Activated CD4-positive, alpha-beta memory T cell treated with anti-CD3 and anti-CD28 coated beads for 36 hours (primary cell): Measurements from ENCODE around the gene ZNF543. TPM values are rescaled to one million over a fixed set of nuclear protein-coding genes. Genes with fewer than 3 reads are reported as not detected.

Experiments used
- CTCF ChIA-PET: fragments of 350-600 bp; sonication (Branson Sonifier 250); formaldehyde crosslinking; loops from one replicate; lab custom pipeline; 2021; ENCODE audit warnings: antibody characterized with exemption, inconsistent platforms; lab: Charles Lee
- POLR2A ChIA-PET: fragments of 350-600 bp; sonication (Branson Sonifier 250); formaldehyde crosslinking; loops from one replicate; lab custom pipeline; 2021; ENCODE audit warnings: antibody characterized with exemption; lab: Charles Lee
- DNase-seq: peaks from one replicate; pipeline ENCODE4 v3.0.0-alpha.2; 2020
- H3K27ac Mint-ChIP-seq: one replicate; pipeline ENCODE4 v1.8.0; 2021; ENCODE audit warnings: mixed read lengths
- H3K27me3 Mint-ChIP-seq: one replicate; pipeline ENCODE4 v1.8.0; 2021; ENCODE audit warnings: mixed read lengths
- H3K36me3 Mint-ChIP-seq: one replicate; pipeline ENCODE4 v1.8.0; 2021; ENCODE audit warnings: mixed read lengths
- H3K4me1 Mint-ChIP-seq: one replicate; pipeline ENCODE4 v1.8.0; 2021; ENCODE audit warnings: low read depth, mixed read lengths
- H3K4me3 Mint-ChIP-seq: one replicate; pipeline ENCODE4 v1.8.0; 2021; ENCODE audit warnings: mild to moderate bottlenecking, mixed read lengths
- H3K9me3 Mint-ChIP-seq: one replicate; pipeline ENCODE4 v1.8.0; 2021; ENCODE audit warnings: mixed read lengths
- intact Hi-C: fragments of 100-400 bp; cut with micrococcal nuclease; formaldehyde crosslinking; loops from one replicate; pipeline ENCODE4 v1.15.1; 2023
- total RNA-seq, 2 experiments: library from RNA; stranded (reverse); gene quantifications; one replicate each; pipeline ENCODE4 v1.2.3, GENCODE V29; 2021

The ZNF543 gene
- total RNA-seq, 2 experiments from 2014 or later = 4.0 to 4.3 TPM

DNA sequence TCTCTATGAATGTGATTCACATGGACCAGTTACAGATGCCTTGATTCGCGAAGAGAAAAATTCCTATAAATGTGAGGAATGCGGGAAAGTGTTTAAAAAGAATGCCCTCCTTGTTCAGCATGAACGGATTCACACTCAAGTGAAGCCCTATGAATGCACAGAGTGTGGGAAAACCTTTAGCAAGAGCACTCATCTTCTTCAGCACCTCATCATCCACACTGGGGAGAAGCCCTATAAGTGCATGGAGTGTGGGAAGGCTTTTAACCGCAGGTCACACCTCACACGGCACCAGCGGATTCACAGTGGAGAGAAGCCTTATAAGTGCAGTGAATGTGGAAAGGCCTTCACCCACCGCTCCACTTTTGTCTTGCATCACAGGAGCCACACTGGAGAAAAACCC is 7.7 kb downstream of the ZNF543 start:
- H3K4me1 Mint-ChIP-seq = no peaks in the 10 kb centered on the region
- H3K36me3 Mint-ChIP-seq = peaks cover 75% of the 10 kb centered on the region
- no peak overlapping the region for H3K27ac Mint-ChIP-seq
- H3K4me3 Mint-ChIP-seq = no peak overlapping the region
- ChIA-PET CTCF (no interaction called here), POLR2A (no interaction called here)
- H3K27me3 Mint-ChIP-seq = no peaks in the 10 kb centered on the region
- peaks cover 78% of the 10 kb centered on the region for H3K9me3 Mint-ChIP-seq
- DNase-seq = no peak
- intact Hi-C loops = no loop called here

DNA sequence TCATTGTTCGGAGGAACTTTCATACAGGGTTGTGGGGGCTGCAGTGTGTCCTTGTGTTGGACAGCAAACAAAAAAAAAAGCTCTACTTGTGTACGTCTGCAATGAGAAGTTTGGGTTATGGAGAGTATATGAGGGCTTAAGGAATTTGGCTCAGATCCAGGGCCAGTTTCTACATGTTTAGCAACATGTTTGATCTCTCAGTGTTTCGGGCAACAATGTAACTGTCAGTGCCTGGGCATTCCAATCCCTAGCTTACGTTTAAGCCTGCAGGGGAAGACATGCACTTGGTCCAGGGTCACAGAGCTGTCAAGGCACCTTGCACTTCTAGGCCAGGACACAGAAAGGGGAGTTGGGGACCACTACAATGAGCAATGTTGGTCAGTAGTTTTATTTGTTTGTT is 13.9 kb downstream of the ZNF543 start:
- no peaks in the 10 kb centered on the region for H3K4me1 Mint-ChIP-seq
- POLR2A ChIA-PET = no interaction called here
- intact Hi-C loops = no loop called here
- no peak for DNase-seq
- H3K9me3 Mint-ChIP-seq = peaks cover 58% of the 10 kb centered on the region
- H3K36me3 Mint-ChIP-seq = peaks cover 40% of the 10 kb centered on the region
- H3K4me3 Mint-ChIP-seq = no peak overlapping the region
- H3K27me3 Mint-ChIP-seq = no peaks in the 10 kb centered on the region
- no peak overlapping the region for H3K27ac Mint-ChIP-seq
- CTCF ChIA-PET = no interaction called here

DNA sequence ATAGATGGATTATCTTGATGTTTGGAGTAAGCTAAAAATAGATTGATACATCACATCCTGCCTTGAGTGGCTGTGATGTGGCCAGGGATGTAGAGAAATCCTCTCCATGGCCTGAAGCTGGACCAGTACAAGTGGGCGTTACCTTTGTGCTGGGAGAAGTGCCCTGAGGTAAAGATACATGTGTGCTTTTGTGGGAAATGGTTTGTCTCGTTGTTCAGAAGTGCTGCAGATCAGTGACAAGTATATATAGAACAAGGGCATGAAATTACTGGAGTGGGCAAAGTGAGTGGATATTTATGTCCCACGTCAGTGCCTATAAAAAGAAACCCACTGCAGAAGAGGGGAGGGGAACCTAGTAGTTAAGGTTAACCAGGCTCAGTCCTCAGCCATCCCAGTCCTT is 18.6 kb downstream of the ZNF543 start:
- Mint-ChIP-seq H3K4me3 (no peak overlapping the region), H3K27me3 (no peaks in the 10 kb centered on the region), H3K9me3 (peaks cover 38% of the 10 kb centered on the region), H3K27ac (no peak overlapping the region), H3K4me1 (no peaks in the 10 kb centered on the region), H3K36me3 (peaks cover 23% of the 10 kb centered on the region)
- POLR2A ChIA-PET = no interaction called here
- CTCF ChIA-PET = interaction anchor here (0.6 kb wide), 1 partner anchor 164 kb away, joined by 5 read pairs; no protein-coding TSS in a partner anchor
- no peak for DNase-seq
- intact Hi-C loops = no loop called here

DNA sequence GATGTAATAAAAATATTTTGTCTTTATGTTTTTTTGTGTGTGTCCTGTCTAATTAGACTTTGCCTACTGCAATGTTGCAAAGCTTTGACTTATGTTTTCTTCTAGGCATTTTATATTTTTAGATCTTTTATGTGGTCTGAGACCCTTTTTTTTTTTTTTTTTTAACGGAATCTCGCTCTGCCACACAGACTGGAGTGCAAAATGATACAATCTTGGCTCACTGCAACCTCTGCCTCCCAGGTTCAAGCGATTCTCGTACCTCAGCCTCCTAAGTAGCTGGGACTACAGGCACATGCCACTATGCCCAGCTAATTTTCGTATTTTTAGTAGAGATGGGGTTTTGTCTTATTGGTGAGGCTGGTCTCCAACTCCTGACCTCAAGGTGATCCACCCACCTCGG is 22.3 kb downstream of the ZNF543 start:
- peaks cover 20% of the 10 kb centered on the region for H3K9me3 Mint-ChIP-seq
- intact Hi-C loops = no loop called here
- H3K4me3 Mint-ChIP-seq = no peak overlapping the region
- H3K36me3 Mint-ChIP-seq = peaks cover 7% of the 10 kb centered on the region
- H3K4me1 Mint-ChIP-seq = no peaks in the 10 kb centered on the region
- ChIA-PET CTCF (no interaction called here), POLR2A (no interaction called here)
- H3K27me3 Mint-ChIP-seq = peaks cover 3% of the 10 kb centered on the region
- DNase-seq = no peak
- H3K27ac Mint-ChIP-seq = no peak overlapping the region

DNA sequence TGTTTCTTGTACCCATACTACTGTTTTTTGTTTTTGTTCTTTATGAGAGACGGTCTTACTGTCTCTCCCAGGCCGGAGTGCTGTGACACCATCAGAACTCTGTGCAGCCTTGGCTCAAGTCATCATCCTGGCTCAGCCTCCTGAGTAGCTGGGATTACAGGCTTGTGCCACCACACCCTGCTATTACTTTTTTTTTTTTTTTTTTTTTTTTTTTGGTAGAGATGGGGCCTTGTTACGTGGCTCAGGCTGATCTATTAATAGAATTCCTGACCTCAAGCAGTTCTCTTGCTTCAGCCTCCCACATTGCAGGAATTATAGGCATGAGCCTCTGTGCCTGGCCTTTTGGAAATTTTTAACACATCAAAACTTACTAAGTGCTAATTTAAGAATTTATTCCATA is 27.9 kb downstream of the ZNF543 start:
- no peak overlapping the region for H3K4me3 Mint-ChIP-seq
- POLR2A ChIA-PET = no interaction called here
- DNase-seq = no peak
- intact Hi-C loops = no loop called here
- CTCF ChIA-PET = no interaction called here
- peaks cover 5% of the 10 kb centered on the region for H3K27me3 Mint-ChIP-seq
- H3K9me3 Mint-ChIP-seq = peaks cover 14% of the 10 kb centered on the region
- peaks cover 23% of the 10 kb centered on the region for H3K36me3 Mint-ChIP-seq
- H3K4me1 Mint-ChIP-seq = peaks cover 23% of the 10 kb centered on the region
- H3K27ac Mint-ChIP-seq = no peak overlapping the region

DNA sequence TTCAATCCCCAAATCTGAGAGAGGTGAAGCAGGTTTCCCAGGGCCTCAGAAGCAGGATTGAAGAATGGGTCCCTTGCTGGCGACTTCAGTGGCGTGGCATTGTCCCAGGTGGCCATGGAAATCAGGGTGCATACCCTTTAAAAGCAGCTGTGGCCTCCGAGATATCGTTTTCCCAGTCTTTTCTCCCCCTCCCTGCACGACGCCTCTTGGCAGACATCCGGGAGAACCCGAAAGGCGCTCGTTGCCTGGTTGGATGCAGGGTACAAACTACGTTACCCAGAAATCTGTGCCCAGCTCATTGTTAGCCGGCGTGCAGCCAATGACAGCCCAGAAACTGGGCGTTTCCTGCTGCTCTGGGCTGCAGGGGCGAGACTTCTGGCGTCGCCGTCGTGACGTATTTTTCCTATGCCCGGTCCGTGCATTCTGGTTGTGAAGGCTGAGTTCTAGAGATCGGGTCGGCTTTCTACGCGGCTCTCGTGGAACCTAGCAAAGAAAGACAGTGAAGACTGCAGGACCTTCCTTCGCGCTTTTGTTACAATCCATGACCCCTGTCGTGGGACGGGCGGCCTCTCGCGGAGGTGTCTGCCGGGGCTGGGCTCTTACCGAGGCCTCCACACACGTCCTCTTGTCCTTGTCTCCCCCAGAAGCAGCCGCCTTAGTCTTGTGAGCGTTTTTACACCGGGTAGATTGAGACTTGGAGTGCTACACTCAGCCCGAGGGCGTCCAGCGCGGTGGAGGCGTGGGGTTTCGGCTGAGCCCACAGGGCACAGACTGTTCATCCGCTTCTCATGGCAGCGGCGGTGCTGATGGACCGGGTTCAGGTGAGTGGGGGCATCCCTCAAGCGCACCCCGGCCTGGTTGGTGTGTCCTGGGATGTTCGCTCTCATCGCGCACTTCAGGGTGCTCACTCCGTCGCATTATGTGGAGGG is 30.9 kb downstream of the ZNF543 start, which contains the start of gene ZNF304:
Gene ZNF304 (plus strand): TSS at position 395 of the 929 bp plus-strand sequence. CDS start 394 bp downstream, at position 789.
- peak; percentile 91 for DNase-seq
- Mint-ChIP-seq H3K27ac (peak within 1 kb of the TSS; percentile 68), H3K4me1 (peaks cover 25% of the 10 kb centered on the region), H3K36me3 (peaks cover 53% of the 10 kb centered on the region), H3K9me3 (peaks cover 42% of the 10 kb centered on the region), H3K4me3 (peak within 1 kb of the TSS; percentile 90), H3K27me3 (peaks cover 5% of the 10 kb centered on the region)
- intact Hi-C loops = loop anchor here (1.0 kb wide), 5 partner anchors 12 to 111 kb away; partner anchors contain the start of genes TRAPPC2B, ZNF543, ZNF547 and ZNF548
- ChIA-PET CTCF (no interaction called here), POLR2A (interaction anchor here (1.0 to 1.2 kb wide), 2 partner anchors 12 to 65 kb away, joined by 3 to 7 read pairs; partner anchors contain the start of genes TRAPPC2B and ZNF547)

DNA sequence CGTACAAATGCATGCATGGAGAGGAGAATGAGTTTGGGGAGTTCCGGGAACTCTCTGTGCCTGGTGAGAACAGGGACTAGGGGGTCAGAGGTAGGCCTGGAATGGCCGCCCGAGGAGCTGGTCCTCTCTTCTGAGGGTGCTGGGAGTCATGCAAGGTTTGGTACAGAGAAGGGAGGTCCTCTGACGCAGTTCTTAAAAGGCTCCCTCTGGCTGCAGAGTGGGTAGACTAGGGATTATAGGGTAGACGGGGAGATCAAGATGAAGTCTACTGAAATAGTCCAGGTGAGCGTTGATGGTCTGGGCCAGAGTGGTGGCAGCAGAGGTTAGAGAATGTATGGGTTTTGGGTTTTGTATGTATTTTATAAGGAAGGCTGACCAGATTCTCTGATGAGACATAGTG is 31.6 kb downstream of the ZNF543 start:
- peak overlapping the region; percentile 68 for H3K27ac Mint-ChIP-seq
- peaks cover 25% of the 10 kb centered on the region for H3K4me1 Mint-ChIP-seq
- peak overlapping the region; percentile 90 for H3K4me3 Mint-ChIP-seq
- peaks cover 61% of the 10 kb centered on the region for H3K36me3 Mint-ChIP-seq
- H3K27me3 Mint-ChIP-seq = peaks cover 4% of the 10 kb centered on the region
- ChIA-PET CTCF (no interaction called here), POLR2A (no interaction called here)
- H3K9me3 Mint-ChIP-seq = peaks cover 46% of the 10 kb centered on the region
- no peak for DNase-seq
- intact Hi-C loops = loop anchor here (1.0 kb wide), 5 partner anchors 11 to 112 kb away; partner anchors contain the start of genes TRAPPC2B, ZNF543, ZNF547 and ZNF548

DNA sequence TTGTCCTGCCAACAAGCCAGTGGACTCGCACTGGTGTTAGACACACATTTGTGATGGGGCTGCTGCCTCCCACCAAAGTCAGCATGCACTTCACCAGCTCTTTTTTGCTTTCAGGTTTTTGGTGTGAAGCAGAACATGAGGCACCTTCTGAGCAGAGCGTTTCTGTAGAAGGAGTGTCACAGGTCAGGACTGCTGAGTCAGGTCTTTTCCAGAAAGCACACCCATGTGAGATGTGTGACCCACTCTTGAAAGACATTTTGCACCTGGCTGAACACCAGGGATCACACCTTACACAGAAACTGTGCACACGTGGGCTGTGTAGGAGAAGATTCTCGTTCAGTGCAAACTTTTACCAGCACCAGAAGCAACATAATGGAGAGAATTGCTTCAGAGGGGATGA is 35.6 kb downstream of the ZNF543 start:
- Mint-ChIP-seq H3K27ac (no peak overlapping the region), H3K9me3 (peaks cover 77% of the 10 kb centered on the region), H3K4me3 (no peak overlapping the region), H3K27me3 (no peaks in the 10 kb centered on the region), H3K4me1 (peaks cover 23% of the 10 kb centered on the region), H3K36me3 (peaks cover 87% of the 10 kb centered on the region)
- DNase-seq = no peak
- intact Hi-C loops = no loop called here
- ChIA-PET CTCF (no interaction called here), POLR2A (no interaction called here)

DNA sequence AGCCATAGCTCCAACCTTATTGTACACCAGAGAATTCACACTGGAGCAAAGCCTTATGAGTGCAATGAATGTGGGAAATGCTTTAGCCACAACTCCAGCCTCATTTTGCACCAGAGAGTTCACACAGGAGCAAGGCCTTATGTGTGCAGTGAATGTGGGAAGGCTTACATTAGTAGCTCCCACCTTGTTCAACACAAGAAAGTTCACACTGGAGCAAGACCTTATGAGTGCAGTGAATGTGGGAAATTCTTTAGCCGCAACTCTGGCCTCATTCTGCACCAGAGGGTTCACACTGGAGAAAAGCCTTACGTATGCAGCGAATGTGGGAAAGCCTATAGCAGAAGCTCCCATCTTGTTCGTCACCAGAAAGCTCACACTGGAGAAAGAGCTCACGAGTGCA is 37.1 kb downstream of the ZNF543 start:
- H3K27me3 Mint-ChIP-seq = no peaks in the 10 kb centered on the region
- intact Hi-C loops = no loop called here
- peaks cover 80% of the 10 kb centered on the region for H3K9me3 Mint-ChIP-seq
- POLR2A ChIA-PET = no interaction called here
- H3K4me1 Mint-ChIP-seq = peaks cover 10% of the 10 kb centered on the region
- H3K27ac Mint-ChIP-seq = no peak overlapping the region
- H3K36me3 Mint-ChIP-seq = peaks cover 76% of the 10 kb centered on the region
- no peak for DNase-seq
- CTCF ChIA-PET = no interaction called here
- H3K4me3 Mint-ChIP-seq = no peak overlapping the region

DNA sequence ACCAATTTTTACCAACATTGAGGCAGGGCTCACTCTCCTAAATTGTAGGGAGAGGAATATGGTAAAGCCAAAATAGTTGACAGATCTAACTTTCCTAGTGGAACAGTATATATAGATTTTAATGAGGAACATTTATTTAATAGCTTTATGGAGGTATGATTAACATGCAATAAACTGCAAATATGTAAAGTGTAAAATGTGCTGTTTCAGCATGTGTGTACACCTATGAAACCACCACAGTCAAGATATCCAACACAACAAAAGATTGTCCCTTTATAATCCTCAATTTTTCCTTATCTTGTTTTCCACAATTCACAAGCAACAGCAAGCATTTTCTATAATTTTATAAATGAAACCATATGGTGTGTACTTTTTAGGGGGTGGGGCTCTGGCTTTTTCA is 39.0 kb downstream of the ZNF543 start:
- intact Hi-C loops = no loop called here
- Mint-ChIP-seq H3K27me3 (no peaks in the 10 kb centered on the region), H3K27ac (no peak overlapping the region), H3K4me1 (peaks cover 14% of the 10 kb centered on the region), H3K9me3 (peaks cover 76% of the 10 kb centered on the region), H3K4me3 (no peak overlapping the region), H3K36me3 (peaks cover 70% of the 10 kb centered on the region)
- ChIA-PET CTCF (no interaction called here), POLR2A (no interaction called here)
- DNase-seq = no peak

DNA sequence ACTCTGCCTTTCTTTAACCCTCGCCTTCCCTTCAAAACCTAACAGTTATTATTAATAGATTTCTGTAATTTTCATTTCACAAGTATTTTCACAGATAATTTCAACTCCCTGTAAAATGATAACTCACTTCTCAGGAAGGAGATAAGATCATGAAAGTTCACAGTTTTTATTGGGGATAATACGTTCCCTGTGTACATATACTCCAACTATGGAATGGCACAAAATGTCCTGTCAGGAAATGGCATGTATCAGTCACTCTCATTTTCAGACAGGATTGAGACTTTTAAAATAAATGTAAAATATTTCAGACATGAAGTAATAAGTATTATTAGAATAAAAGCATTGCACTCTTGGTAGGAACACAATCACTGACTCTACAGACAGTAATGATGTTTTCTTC is 42.1 kb downstream of the ZNF543 start:
- Mint-ChIP-seq H3K4me3 (peak overlapping the region; percentile 85), H3K36me3 (peaks cover 47% of the 10 kb centered on the region), H3K9me3 (peaks cover 53% of the 10 kb centered on the region), H3K4me1 (peaks cover 14% of the 10 kb centered on the region), H3K27me3 (no peaks in the 10 kb centered on the region), H3K27ac (no peak overlapping the region)
- ChIA-PET POLR2A (interaction anchor here (1.7 kb wide), 1 partner anchor 12 kb away, joined by 7 read pairs; the partner anchor contains the start of gene ZNF304), CTCF (interaction anchor here (0.6 kb wide), 1 partner anchor 44 kb away, joined by 4 read pairs; no protein-coding TSS in a partner anchor)
- DNase-seq = no peak
- intact Hi-C loops = no loop called here

DNA sequence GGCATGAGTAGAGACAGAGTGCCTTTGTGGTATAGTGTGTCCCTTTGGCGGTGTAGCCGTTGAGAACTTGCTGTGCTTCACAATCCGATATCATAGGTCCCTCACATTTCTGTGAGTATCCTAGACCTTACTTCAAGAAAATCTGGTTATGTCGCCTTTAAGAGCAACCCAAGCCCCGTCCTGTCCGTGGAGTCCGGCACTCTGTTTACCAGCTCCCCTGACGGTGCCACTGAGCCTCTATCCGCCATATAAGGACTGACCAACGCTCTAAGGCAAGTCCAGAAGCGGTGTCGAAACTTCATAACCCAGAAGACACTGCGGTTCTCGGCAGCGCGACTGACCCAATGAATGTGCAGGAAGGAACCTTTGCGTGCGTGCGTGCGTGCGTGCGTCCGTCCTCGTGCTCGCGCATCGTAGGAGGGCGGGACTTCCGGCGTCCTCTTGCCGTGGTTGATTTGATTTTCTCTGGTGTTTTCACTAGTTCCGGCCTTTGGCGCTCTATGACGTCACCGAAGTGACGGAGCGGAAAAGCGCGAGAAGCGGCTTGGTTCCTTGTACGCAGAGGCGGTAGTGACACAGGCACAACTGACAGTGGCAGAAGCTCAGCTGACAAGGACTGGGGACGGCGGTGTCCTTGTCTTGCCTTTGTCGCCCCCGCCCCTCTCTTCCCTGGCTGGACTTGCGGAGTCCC is 42.9 kb downstream of the ZNF543 start, which contains the start of the genes TRAPPC2B and ZNF547:
Gene TRAPPC2B (plus strand): TSS at position 555 of the 691 bp plus-strand sequence. CDS start 1,283 bp downstream, outside the sequence.
Gene ZNF547 (plus strand): TSS at position 555 of the 691 bp plus-strand sequence. CDS start 5,005 bp downstream, outside the sequence.
- H3K4me3 Mint-ChIP-seq = peak within 1 kb of the TSS; percentile 85
- peaks cover 43% of the 10 kb centered on the region for H3K36me3 Mint-ChIP-seq
- H3K9me3 Mint-ChIP-seq = peaks cover 53% of the 10 kb centered on the region
- CTCF ChIA-PET = no interaction called here
- no peaks in the 10 kb centered on the region for H3K27me3 Mint-ChIP-seq
- peak within 1 kb of the TSS; percentile 92 for H3K27ac Mint-ChIP-seq
- peak; percentile 99 for DNase-seq
- intact Hi-C loops = loop anchor here (1.0 kb wide), 4 partner anchors 12 to 83 kb away; partner anchors contain the start of genes ZNF304, ZNF460, ZNF543 and ZNF548
- H3K4me1 Mint-ChIP-seq = peaks cover 14% of the 10 kb centered on the region
- POLR2A ChIA-PET = interaction anchor here (1.7 kb wide), 1 partner anchor 12 kb away, joined by 7 read pairs; the partner anchor contains the start of gene ZNF304
